Upper lobe of left lung (tissue), 6 donors: ENCODE measurements around the gene PTPRA. TPM values are rescaled to one million over a fixed set of nuclear protein-coding genes. Genes with fewer than 3 reads are reported as not detected.

ENCODE experiments used
- ATAC-seq, 2 donors: fragments of 200-7000 bp; cut with Tn5 transposase; one replicate each; pipeline ENCODE4 v1.9.1; 2022; ENCODE audit warnings: mild to moderate bottlenecking in 2 of 2, moderate library complexity in 2 of 2; ENCODE audit not compliant: low FRiP score in 2 of 2
- DNase-seq, 2 donors: peaks; one replicate each; pipeline ENCODE4 v3.0.0-alpha.2; 2019 to 2020
- H3K27ac ChIP-seq, 4 donors: fragments of 200-600 bp; sonication (generic); one replicate each; pipeline ENCODE4 v1.5.1; 2016 to 2019
- H3K27me3 ChIP-seq, 4 donors: fragments of 200-600 bp; sonication (generic); one replicate each; pipeline ENCODE4 v1.5.1; 2017 to 2019
- H3K36me3 ChIP-seq, 4 donors: fragments of 200-600 bp; sonication (generic); one replicate each; pipeline ENCODE4 v1.5.1; 2016 to 2019
- H3K4me1 ChIP-seq, 4 donors: fragments of 200-600 bp; sonication (generic); one replicate each; pipeline ENCODE4 v1.5.1; 2018 to 2019
- H3K4me3 ChIP-seq, 4 donors: fragments of 200-600 bp; sonication (generic); one replicate each; pipeline ENCODE4 v1.5.1; 2017 to 2019; ENCODE audit warnings: mild to moderate bottlenecking in 2 of 4, moderate library complexity in 1 of 4
- H3K9me3 ChIP-seq, 4 donors: fragments of 200-600 bp; sonication (generic); one replicate each; pipeline ENCODE4 v1.5.1; 2018 to 2019
- CTCF ChIP-seq, 6 experiments: fragments of 450-650 bp in 4 of 6; fragments of 200-600 bp in 2 of 6; sonication (generic) in 2 of 6; IDR thresholded peaks; one replicate each; pipeline ENCODE4 v1.5.1; 2016 to 2019; ENCODE audit warnings: antibody characterized with exemption in 6 of 6
- EP300 ChIP-seq, 4 donors: sonication (generic); formaldehyde crosslinking; IDR thresholded peaks; one replicate each; pipeline ENCODE4 v1.5.1; 2017; ENCODE audit warnings: antibody characterized with exemption in 4 of 4, control low read depth in 2 of 4
- POLR2A ChIP-seq, 4 donors: fragments of 450-650 bp; IDR thresholded peaks; one replicate each; pipeline ENCODE4 v1.5.1; 2016 to 2017; ENCODE audit warnings: antibody characterized with exemption in 4 of 4, mild to moderate bottlenecking in 2 of 4
- POLR2AphosphoS5 ChIP-seq, 2 donors: sonication (generic); formaldehyde crosslinking; IDR thresholded peaks; one replicate each; pipeline ENCODE4 v1.5.1; 2017; ENCODE audit warnings: antibody characterized with exemption in 2 of 2
- WGBS, 2 donors: methylation state at CpG; one replicate each; pipeline ENCODE4 v1.1.5; 2017 to 2018; 5-methylcytosine and 5-hydroxymethylcytosine counted together
- total RNA-seq, 6 donors: library from RNA; depleted of rRNA in 4 of 6; stranded (reverse); fragments of >200 nt in 4 of 6; gene quantifications; one replicate each; pipeline versions ENCODE4 v1.1.0 to v1.2.1, GENCODE V29; 2016 to 2021
- donor health status: DM: no; HTN: no; CAD: no; lungs with moderate emphysema.
- donor health status: DM: no; HTN: yes; CAD: no; lungs with severe emphysema.

Gene PTPRA
- total RNA-seq, 6 donors from 2014 or later: 22.0 to 60.3 (median 51.1) TPM

- 36 to 50% methylated on average over 2 of the region's 2 CpGs for WGBS, 2 donors
- H3K36me3 ChIP-seq: peaks cover 0 to 9% (median 4%) of the 10 kb centered on the region in 4 donors
- TF ChIP-seq POLR2AphosphoS5 (IDR thresholded peaks at IDR 0.05) (no peak), CTCF (IDR thresholded peaks at IDR 0.05) (no peak), EP300 (IDR thresholded peaks at IDR 0.05) (no peak), POLR2A (IDR thresholded peaks at IDR 0.05) (no peak)
- H3K27me3 ChIP-seq: no peaks in the 10 kb centered on the region
- no peak overlapping the region for H3K27ac ChIP-seq
- DNase-seq (no peak), ATAC-seq (no peak)
- H3K9me3 ChIP-seq: no peaks in the 10 kb centered on the region
- H3K4me1 ChIP-seq: peaks cover 35 to 51% (median 42%) of the 10 kb centered on the region in 4 donors
- H3K4me3 ChIP-seq: no peak overlapping the region
Measured at GRCh38 chr20:2871111-2871465, 2.2 kb upstream of the PTPRA start.

- DNase-seq: peak in 1 of 2 donors; percentile 27
- Histone ChIP-seq H3K4me3 (peak overlapping the region; percentile 40 to 98 (median 94)), H3K36me3 (peaks cover 0 to under 1% (median 0%) of the 10 kb centered on the region in 4 donors), H3K4me1 (peaks cover 35 to 55% (median 44%) of the 10 kb centered on the region in 4 donors), H3K27me3 (no peaks in the 10 kb centered on the region), H3K27ac (peak overlapping the region in 2 of 4 donors; percentile 87 to 95), H3K9me3 (no peaks in the 10 kb centered on the region)
- peak; percentile 5 to 28 for ATAC-seq
- 22 to 42% methylated on average over 17 to 34 of the region's 34 CpGs for WGBS, 2 donors
- TF ChIP-seq EP300 (IDR thresholded peaks at IDR 0.05): no peak
- no peak for TF ChIP-seq CTCF (IDR thresholded peaks at IDR 0.05)
- no peak for TF ChIP-seq POLR2A (IDR thresholded peaks at IDR 0.05)
- TF ChIP-seq POLR2AphosphoS5 (IDR thresholded peaks at IDR 0.05): no peak
Measured at GRCh38 chr20:2871661-2872458, 1.4 kb upstream of the PTPRA start.

DNA sequence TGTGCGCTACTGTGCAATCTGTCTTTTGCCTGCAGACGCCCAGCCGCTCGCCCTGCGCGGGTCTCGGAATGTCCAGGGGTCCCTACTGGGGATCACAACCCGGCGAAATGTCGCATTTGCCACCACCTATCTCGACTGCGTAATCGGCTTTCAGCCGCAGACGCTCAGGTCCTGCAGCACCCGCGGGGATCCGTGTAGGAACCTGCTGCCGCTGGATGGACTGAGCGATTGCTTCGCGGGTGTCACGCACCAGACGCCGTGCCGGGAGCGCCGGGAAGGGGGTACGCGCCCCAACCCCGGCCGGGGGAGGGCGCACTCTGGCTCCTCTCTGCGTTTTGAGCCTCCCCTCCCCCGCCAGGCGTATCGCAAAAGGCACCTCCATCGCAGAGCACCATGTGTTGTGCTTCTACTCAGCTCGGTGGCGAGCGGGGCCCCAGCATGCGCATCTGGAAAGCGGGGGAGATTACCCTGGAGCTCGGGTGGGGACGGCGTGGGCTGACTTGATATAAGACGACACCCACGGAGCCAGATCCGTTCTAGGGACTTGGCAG is 747 bp upstream of the PTPRA start:
- peak overlapping the region; percentile 40 to 98 (median 94) for H3K4me3 ChIP-seq
- ATAC-seq: peak; percentile 66 to 72
- H3K27me3 ChIP-seq: no peaks in the 10 kb centered on the region
- peak overlapping the region in 2 of 4 donors; percentile 87 to 95 for H3K27ac ChIP-seq
- WGBS, 2 donors: 0 to 2% methylated on average over 11 to 28 of the region's 49 CpGs
- H3K4me1 ChIP-seq: peaks cover 35 to 55% (median 44%) of the 10 kb centered on the region in 4 donors
- H3K9me3 ChIP-seq: no peaks in the 10 kb centered on the region
- no peaks in the 10 kb centered on the region for H3K36me3 ChIP-seq
- TF ChIP-seq POLR2A (IDR thresholded peaks at IDR 0.05) (no peak), EP300 (IDR thresholded peaks at IDR 0.05) (no peak), CTCF (IDR thresholded peaks at IDR 0.05) (peak in 4 of 6 experiments; percentile 22 to 47 (median 28)), POLR2AphosphoS5 (IDR thresholded peaks at IDR 0.05) (no peak)
- DNase-seq: peak; percentile 79 to 91

GRCh38 chr20:2873747-2874041 is 413 bp downstream of the PTPRA start:
- Histone ChIP-seq H3K36me3 (no peaks in the 10 kb centered on the region), H3K27ac (peak overlapping the region; percentile 78 to 95 (median 85)), H3K9me3 (no peaks in the 10 kb centered on the region), H3K27me3 (no peaks in the 10 kb centered on the region), H3K4me1 (peaks cover 35 to 55% (median 43%) of the 10 kb centered on the region in 4 donors), H3K4me3 (peak overlapping the region; percentile 90 to 98 (median 96))
- WGBS, 2 donors: 0% methylated on average over 29 of the region's 29 CpGs; no CpG with 5 or more reads in 1 of the 2 donors
- ATAC-seq (no peak), DNase-seq (peak in 1 of 2 donors; percentile 62)
- TF ChIP-seq CTCF (IDR thresholded peaks at IDR 0.05) (no peak), POLR2A (IDR thresholded peaks at IDR 0.05) (no peak), EP300 (IDR thresholded peaks at IDR 0.05) (no peak), POLR2AphosphoS5 (IDR thresholded peaks at IDR 0.05) (no peak)
